Uterus (tissue), 4 donors: ENCODE measurements around the gene FRAT2. TPM values are rescaled to one million over a fixed set of nuclear protein-coding genes. Genes with fewer than 3 reads are reported as not detected.

ENCODE experiments used
- DNase-seq, 2 donors: peaks; one replicate each; pipeline ENCODE4 v3.0.0-alpha.2; 2019 to 2020
- H3K27ac ChIP-seq, 2 donors: fragments of 200-600 bp; sonication (generic); 1 replicate in 1 of 2; 2 replicates in 1 of 2; pipeline ENCODE4 v1.5.1; 2016 to 2018
- H3K27me3 ChIP-seq, 2 donors: fragments of 200-600 bp; sonication (generic); one replicate each; pipeline ENCODE4 v1.5.1; 2018 to 2019; ENCODE audit warnings: control low read depth in 1 of 2
- H3K36me3 ChIP-seq, 2 donors: fragments of 200-600 bp; sonication (generic); one replicate each; pipeline ENCODE4 v1.5.1; 2019; ENCODE audit warnings: control low read depth in 1 of 2
- H3K4me1 ChIP-seq, 2 donors: fragments of 200-600 bp; sonication (generic); one replicate each; pipeline ENCODE4 v1.5.1; 2018 to 2019; ENCODE audit warnings: control low read depth in 1 of 2
- H3K4me3 ChIP-seq, 2 donors: fragments of 200-600 bp; sonication (generic); 1 replicate in 1 of 2; 2 replicates in 1 of 2; pipeline ENCODE4 v1.5.1; 2018 to 2019; ENCODE audit warnings: mild to moderate bottlenecking in 1 of 2
- H3K9me3 ChIP-seq, 2 donors: fragments of 200-600 bp; sonication (generic); one replicate each; pipeline ENCODE4 v1.5.1; 2019; ENCODE audit warnings: control low read depth in 1 of 2
- CTCF ChIP-seq, 4 experiments: fragments of 200-600 bp in 2 of 4; fragments of 450-650 bp in 2 of 4; sonication (generic) in 2 of 4; IDR thresholded peaks; one replicate each; pipeline ENCODE4 v1.5.1; 2016 to 2019; ENCODE audit warnings: antibody characterized with exemption in 4 of 4, mild to moderate bottlenecking in 2 of 4, moderate library complexity in 1 of 4
- POLR2A ChIP-seq, 2 donors: fragments of 450-650 bp; IDR thresholded peaks; one replicate each; pipeline ENCODE4 v1.6.1; 2016; ENCODE audit warnings: antibody characterized with exemption in 2 of 2, mild to moderate bottlenecking in 1 of 2, moderate library complexity in 1 of 2
- intact Hi-C: fragments of 100-400 bp; cut with DNase I; formaldehyde crosslinking; loops from one replicate; pipeline ENCODE4 v1.15.1; 2023; ENCODE audit warnings: low total_unique reads
- total RNA-seq, 4 donors: library from RNA; depleted of rRNA in 3 of 4; stranded (reverse); fragments of >200 nt in 3 of 4; gene quantifications; one replicate each; pipeline versions ENCODE4 v1.1.0 to v1.2.4, GENCODE V29; 2014 to 2023
- donor health status: DM: yes; HTN: yes; CAD: no.

Gene FRAT2
- total RNA-seq, 4 donors from 2014 or later = 2.4 to 14.9 (median 4.8) TPM

DNA sequence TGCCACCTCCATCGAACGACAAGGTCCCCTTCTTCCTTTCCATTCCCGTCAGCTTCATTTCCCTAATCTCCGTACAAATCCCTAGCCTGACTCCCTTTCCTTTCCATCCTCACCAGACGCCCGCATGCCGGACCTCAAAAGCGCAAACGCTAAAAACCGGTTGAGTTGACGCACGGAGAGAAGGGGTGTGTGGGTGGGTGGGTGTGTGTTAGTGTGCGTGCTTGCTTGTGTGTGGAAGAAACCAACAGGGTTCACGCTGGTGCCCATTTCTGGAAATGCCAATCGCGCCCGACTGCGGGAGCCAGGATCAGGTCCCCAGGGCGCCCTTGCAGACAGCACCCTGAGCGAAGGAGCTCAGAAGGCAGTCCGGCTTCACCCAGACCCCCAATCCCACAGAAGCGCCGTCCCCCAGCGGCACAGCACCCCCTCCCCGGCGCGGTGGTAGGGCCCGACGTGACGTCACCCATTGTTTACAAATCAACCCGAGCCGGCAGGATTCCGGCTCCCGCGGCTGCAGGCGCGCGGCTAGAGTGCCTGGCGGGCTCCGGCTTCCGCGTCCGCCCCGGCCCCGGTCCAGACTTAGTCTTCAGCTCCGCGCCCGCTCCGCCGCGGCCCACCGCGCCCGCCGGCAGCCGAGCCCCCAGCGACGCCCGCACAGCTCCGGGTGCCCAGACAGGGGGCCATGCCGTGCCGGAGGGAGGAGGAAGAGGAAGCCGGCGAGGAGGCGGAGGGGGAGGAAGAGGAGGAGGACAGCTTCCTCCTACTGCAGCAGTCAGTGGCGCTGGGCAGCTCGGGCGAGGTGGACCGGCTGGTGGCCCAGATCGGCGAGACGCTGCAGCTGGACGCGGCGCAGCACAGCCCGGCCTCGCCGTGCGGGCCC lies 15.5 kb downstream of the FRAT2 start, which contains the start of gene FRAT1:
Gene FRAT1 (plus strand): TSS at position 500 of the 880 bp plus-strand sequence. CDS start 183 bp downstream, at position 683.
- Histone ChIP-seq H3K4me1 (peaks cover 0 to 11% of the 10 kb centered on the region in 2 donors), H3K27ac (peak within 1 kb of the TSS; percentile 97 to 99), H3K27me3 (no peaks in the 10 kb centered on the region), H3K9me3 (no peaks in the 10 kb centered on the region), H3K36me3 (no peaks in the 10 kb centered on the region), H3K4me3 (peak within 1 kb of the TSS; percentile 75 to 99)
- peak in 1 of 4 experiments; percentile 4 for TF ChIP-seq CTCF (IDR thresholded peaks at IDR 0.05)
- TF ChIP-seq POLR2A (IDR thresholded peaks at IDR 0.05) = peak; percentile 47 to 84
- DNase-seq = peak; percentile 87 to 90
- intact Hi-C loops = no loop called here

GRCh38 chr10:97314671-97315070 lies 19.9 kb downstream of the FRAT2 start:
- Histone ChIP-seq H3K27ac (no peak overlapping the region), H3K4me1 (no peaks in the 10 kb centered on the region), H3K4me3 (no peak overlapping the region), H3K27me3 (no peaks in the 10 kb centered on the region), H3K9me3 (no peaks in the 10 kb centered on the region), H3K36me3 (no peaks in the 10 kb centered on the region)
- DNase-seq = no peak
- intact Hi-C loops = no loop called here
- TF ChIP-seq POLR2A (IDR thresholded peaks at IDR 0.05) (no peak), CTCF (IDR thresholded peaks at IDR 0.05) (no peak)

GRCh38 chr10:97312897-97313296 lies 21.6 kb downstream of the FRAT2 start:
- Histone ChIP-seq H3K9me3 (no peaks in the 10 kb centered on the region), H3K4me3 (no peak overlapping the region), H3K27me3 (no peaks in the 10 kb centered on the region), H3K27ac (no peak overlapping the region), H3K4me1 (no peaks in the 10 kb centered on the region), H3K36me3 (no peaks in the 10 kb centered on the region)
- intact Hi-C loops = no loop called here
- DNase-seq = no peak
- no peak for TF ChIP-seq CTCF (IDR thresholded peaks at IDR 0.05)
- TF ChIP-seq POLR2A (IDR thresholded peaks at IDR 0.05) = no peak

- Histone ChIP-seq H3K4me3 (no peak overlapping the region), H3K27ac (no peak overlapping the region), H3K36me3 (no peaks in the 10 kb centered on the region), H3K9me3 (no peaks in the 10 kb centered on the region), H3K4me1 (no peaks in the 10 kb centered on the region), H3K27me3 (no peaks in the 10 kb centered on the region)
- intact Hi-C loops = no loop called here
- no peak for TF ChIP-seq POLR2A (IDR thresholded peaks at IDR 0.05)
- no peak for TF ChIP-seq CTCF (IDR thresholded peaks at IDR 0.05)
- no peak for DNase-seq
Observed at GRCh38 chr10:97311111-97311626, 23.4 kb downstream of the FRAT2 start.
